ENCODE data around the gene RBM19. TPM values are rescaled to one million over a fixed set of nuclear protein-coding genes. Genes with fewer than 3 reads are reported as not detected.
A peak's percentile ranks its signal among the peaks of the same experiment; 100 is the strongest.
"Not testable (repeated sequence)": the region's sequence is repeated elsewhere in the genome, so short reads cannot be mapped to it uniquely, and the experiment has no call there.

RBM19 gene, protein sequence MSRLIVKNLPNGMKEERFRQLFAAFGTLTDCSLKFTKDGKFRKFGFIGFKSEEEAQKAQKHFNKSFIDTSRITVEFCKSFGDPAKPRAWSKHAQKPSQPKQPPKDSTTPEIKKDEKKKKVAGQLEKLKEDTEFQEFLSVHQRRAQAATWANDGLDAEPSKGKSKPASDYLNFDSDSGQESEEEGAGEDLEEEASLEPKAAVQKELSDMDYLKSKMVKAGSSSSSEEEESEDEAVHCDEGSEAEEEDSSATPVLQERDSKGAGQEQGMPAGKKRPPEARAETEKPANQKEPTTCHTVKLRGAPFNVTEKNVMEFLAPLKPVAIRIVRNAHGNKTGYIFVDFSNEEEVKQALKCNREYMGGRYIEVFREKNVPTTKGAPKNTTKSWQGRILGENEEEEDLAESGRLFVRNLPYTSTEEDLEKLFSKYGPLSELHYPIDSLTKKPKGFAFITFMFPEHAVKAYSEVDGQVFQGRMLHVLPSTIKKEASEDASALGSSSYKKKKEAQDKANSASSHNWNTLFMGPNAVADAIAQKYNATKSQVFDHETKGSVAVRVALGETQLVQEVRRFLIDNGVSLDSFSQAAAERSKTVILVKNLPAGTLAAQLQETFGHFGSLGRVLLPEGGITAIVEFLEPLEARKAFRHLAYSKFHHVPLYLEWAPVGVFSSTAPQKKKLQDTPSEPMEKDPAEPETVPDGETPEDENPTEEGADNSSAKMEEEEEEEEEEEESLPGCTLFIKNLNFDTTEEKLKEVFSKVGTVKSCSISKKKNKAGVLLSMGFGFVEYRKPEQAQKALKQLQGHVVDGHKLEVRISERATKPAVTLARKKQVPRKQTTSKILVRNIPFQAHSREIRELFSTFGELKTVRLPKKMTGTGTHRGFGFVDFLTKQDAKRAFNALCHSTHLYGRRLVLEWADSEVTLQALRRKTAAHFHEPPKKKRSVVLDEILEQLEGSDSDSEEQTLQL
- 13.4 and 25.5 TPM in 2 replicates for total RNA-seq

DNA sequence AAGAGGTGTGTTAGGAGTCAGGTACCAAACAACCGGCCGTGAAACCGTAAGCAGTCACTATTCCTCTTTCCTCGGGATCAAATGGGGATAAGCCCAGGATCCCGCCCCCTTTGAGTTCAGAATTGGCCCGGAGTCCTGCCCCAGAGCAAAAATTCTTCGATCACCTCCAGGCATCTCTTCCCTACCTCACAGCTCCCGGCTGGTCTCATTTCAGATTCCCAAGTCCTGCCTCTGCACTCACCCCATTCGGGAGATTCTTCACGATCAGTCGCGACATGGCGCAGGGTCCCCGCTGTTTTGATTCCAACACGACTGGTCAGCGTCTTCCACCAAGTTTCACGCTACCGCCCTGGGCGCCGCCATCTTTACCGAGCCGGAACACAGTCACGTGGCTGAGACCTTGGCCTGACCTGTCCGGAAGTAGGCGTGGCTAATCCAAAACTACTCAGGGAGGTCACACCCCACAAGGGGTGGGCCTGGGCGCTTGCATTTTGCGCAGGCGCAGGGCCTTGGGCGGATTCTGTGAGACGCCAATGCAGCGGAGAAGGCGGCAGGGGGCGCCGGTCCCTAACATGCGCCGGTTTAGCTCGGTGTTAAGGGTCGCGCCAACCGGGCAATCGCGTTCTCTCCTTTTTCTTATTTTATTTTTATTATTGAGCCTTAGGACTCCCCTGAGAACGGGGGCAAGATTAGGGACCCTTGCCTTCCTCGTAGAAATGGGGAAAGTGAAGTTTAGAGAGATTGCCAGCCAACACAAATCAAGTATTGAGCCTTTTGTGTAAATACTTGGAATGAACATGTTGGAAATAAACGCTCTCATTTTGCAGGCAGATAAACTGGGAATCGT lies at the start of gene RBM19:
Gene RBM19, minus strand, starts transcription at position 375 of the 847 bp plus-strand sequence. Its CDS starts 98 bp downstream, at position 277.
- peak; percentile 95 for DNase-seq (ENCODE audit: low read depth)

DNA sequence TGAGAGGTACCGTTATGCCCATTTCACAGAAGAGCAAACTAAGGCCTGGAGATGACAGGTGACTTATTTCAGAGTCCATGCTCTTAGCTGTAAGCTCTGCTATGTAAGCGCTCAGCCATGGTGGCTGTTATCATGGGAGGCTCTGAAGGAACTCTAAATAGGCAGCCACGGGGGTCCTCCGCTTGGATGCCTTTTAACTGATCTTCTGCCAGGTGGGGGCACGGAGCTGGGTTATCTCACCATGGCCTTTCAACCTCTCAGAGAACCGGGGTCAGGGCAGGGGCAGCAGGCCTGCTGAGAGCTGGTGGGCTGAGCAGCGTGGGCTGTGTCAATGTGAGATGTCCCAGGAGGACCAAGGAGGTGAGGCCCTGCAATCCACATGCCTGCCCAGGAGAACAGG lies 49.7 kb upstream of the RBM19 start:
- DNase-seq (ENCODE audit: low read depth) = no peak

DNA sequence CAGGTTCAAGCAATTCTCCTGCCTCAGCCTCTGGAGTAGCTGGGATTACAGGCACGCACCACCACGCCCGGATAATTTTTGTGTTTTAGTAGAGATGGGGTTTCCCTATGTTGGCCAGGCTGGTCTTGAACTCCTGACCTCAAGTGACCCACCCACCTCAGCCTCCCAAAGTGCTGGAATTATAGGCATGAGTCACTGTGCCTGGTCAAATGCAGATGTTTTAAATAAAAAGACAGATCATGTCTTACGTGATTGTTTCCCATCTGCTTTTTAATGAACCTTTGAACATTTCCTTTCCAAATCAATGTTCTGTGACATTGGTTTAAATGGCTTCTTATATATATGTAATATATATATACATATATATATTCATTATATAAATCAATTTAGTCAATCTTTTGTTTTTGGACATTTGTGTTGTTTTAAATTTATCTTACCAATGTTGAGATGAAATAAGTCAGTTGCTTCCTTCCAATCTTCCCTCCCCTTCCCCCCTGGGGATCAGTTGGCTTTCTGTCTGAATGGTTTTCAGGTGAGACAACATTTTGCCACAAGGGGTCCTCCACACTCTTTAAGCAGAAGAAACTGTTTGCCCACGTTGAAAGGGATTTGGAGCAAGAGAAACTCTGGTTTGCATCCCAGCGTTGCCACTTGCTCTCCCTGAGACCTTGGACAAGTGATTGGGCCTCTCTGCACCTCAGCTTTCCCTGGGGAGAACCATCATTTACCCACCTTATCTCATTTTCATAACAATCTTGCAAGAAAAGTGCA lies 47.6 kb upstream of the RBM19 start:
- no peak for DNase-seq (ENCODE audit: low read depth)

DNA sequence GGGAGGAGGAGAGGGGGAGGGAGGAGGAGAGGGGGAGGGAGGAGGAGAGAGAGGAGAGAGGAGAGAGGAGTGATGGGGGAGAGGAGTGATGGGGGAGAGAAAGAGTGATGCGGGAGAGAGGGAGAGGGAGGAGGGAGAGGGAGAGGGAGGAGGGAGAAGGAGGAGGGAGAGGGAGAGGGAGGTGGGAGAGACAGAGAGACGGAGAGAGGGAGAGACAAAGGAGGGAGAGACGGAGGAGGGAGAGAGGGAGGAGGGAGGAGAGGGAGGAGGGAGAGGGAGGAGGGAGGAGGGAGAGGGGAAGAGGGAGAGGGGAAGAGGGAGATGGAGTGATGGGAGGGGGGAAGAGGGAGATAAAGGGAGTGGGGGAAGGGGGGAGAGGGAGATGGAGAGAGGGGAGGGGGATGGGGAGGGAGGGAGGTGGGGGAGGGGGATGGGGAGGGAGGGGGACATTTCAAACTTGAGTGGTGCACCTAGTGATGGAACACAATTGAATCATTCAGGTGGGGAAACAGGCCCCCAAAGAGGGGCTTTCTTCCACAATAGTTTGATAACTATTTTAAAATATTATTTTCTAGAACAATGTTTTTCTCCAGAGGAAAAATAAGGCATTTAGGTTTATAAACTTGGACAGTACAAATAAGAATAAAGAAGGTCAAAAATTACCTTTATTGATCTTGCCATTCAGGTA lies 46.8 kb upstream of the RBM19 start:
- no peak for DNase-seq (ENCODE audit: low read depth)

DNA sequence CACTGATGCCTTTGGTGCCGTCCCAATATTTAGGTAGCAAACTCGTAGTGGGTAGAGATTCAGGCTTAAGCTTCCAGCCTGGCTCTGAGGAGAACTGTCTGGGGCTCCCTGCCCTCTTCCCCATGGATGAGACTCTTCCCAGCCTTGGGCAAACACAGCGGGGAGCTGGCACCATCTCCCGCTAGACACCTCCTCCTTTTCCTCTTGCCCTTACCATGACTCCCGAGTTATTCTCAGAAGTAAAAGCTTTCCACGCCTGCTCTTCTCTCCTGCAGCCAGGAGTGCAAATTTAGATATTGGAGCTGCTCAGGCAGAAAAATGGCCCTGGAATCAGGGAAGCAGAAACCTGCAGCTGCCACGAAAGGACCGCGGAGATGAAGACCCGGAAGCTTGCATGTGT lies 45.6 kb upstream of the RBM19 start:
- no peak for DNase-seq (ENCODE audit: low read depth)

DNA sequence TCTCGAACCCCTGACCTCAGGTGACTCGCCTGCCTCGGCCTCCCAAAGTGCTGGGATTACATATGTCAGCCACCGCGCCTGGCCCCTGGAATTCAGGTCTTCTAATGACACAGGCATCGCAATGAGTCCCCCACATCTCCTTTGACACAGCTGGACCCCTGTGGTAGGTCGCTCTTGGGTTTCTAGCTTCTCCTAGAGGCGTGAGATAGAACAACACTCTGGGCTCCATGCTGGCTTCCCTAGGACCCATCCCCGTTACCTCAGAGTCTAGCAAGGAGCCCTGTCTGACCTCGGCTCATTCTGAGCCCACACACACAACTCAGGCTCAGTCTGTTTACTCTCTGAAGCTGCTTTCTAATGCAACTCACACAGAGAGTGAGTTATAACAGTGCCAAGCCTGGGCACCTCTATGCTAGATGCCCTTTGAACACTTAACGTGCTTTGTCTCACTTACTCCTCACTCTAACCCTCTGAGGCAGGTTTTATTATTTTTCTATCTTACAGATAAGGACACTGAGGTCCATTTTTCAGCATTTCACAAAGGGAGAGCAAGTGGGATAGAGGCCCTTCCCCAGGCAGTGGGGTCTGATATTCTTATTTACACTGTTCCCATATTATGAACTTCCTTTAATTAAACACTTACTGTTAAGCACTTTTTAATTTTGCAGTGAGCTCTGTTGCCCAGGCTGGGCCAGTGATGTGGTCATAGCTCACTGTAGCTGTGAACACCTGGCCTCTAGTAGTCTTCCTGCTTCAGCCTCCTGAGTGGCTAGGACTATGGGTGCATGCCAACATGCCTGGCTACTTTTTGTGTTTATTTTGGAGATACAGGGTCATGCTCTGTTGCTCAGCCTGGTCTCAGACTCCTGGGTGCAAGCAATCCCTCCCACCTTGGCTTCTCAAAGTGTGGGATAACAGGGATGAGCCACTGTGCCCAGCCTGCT lies 40.6 kb upstream of the RBM19 start:
- DNase-seq (ENCODE audit: low read depth) = no peak

DNA sequence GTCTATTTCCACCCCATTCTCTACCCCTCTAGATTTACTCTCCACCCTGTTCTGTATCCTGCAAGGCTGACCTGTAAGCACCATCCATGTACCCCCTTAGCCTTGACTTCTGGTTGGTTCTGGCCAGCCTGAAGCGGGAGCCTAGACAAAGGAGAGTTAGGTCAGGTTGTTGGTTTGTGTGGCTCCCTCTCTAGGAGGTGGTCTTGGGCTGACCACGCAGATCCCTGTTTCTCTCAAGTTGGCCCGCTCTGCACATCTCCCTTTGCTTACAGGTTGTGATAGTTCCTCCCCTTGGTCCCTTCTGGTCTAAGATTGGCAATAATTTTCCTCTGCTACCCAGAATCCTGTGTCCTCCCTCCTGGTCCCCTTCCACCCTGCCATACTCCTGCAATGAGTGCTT lies 38.3 kb upstream of the RBM19 start:
- no peak for DNase-seq (ENCODE audit: low read depth)

DNA sequence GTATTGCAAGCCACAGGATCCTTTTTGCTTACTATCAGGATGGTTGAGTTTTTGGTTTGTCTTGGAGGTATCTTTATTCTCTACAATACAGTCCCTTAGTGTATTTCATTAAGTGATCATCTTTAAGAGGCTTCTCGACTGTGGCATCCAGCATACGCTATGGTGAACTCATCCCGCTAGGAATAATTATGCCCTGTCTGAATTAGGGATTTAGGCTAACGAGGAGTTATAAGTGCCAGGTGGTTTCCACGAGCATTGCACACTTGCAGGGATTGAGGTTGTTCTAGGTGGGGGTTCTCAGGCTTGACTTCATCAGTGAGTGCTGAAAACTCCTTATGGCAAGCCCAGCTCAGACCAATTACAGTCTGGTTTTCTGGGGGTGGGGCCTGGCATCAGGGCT lies 37.2 kb upstream of the RBM19 start:
- no peak for DNase-seq (ENCODE audit: low read depth)

DNA sequence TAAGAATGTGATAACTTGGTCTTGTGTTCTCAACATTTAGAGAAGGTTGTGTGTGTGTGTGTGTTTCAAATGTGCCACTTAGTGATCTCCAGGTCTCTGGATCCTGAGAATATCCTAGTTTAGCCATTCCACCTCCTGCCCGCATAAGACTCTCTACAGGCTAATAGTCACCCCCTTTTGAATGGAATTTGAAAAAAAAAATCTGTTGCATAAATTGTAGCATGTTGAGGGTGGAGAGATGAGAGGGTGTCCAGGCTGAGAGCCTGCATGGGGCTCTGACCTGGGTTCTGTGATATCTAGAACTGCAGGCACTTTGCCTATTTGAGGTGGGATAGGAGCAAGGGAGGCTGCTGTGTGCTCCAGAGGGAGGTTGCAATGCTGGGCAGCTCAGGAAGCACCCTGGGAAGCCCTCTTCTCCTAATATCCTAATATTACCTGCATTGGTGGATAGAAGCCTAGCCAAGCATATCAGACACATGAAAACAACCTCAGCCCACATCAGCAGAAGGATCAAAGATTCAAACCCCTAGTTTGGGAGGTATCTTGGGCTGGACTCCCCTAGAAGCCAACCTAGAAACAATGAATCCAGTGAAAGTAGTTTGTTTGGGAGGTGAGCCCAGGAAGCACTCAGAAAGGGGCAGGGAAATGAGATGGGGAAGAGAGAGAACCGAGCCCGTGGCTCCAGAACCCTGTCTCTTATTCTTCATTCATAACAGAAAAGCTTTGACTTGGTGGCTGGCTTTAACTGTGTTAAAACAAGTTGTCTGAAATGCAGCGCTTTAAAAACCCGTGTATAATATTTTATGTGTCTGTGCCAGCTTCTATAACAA lies 35.6 kb upstream of the RBM19 start:
- no peak for DNase-seq (ENCODE audit: low read depth)

DNA sequence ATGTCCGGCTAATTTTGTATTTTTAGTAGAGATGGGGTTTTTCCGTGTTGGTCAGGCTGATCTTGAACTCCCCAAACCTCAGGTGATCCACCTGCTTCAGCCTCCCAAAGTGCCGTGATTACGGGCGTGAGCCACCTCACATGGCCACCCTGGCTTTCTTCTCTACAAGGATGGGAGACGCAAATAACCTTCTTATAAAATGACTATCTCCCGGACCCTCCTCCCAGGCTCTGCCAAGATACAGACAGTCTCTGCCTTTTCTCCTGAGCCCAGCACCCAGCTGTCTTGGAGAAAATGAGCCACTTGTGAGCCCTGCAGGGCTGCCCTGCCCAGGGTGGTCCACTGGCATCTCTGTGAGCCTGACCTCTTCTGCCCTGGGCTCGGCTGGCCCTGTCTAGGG lies 34.7 kb upstream of the RBM19 start:
- DNase-seq (ENCODE audit: low read depth) = no peak

DNA sequence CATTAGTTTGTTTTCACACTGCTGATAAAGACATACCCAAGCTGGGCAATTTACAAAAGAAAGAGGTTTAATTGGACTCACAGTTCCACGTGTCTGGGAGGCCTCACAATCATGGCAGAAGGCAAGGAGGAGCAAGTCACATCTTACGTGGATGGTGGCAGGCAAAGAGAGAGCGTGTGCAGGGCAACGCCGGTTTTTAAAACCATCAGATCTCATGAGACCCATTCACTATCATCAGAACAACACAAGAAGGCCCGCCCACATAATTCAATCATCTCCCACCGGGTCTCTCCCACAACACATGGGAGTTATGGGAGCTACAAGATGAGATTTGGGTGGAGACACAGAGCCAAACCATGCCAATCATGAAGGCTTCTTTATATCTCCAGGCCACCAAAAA lies 34.1 kb upstream of the RBM19 start:
- not testable (repeated sequence) for DNase-seq (ENCODE audit: low read depth)

DNA sequence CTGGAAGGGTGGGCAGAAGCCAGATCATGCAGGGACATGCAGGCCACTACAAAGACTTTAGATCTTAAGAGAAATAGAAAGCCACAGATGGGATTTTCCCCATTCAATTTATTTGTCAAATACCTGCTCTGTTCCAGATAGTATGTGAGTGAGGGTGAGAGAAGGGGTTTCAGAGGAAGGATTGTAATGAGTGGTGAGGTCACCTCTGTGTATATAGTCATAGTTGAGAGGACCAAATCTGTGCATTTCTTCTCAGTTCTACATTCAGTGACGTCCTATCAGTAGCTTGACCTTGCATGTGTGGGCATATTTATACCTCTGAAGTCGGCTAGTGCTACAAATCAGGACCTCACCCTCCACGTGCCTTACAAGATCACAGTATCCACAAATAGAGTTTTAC lies 31.2 kb upstream of the RBM19 start:
- no peak for DNase-seq (ENCODE audit: low read depth)

DNA sequence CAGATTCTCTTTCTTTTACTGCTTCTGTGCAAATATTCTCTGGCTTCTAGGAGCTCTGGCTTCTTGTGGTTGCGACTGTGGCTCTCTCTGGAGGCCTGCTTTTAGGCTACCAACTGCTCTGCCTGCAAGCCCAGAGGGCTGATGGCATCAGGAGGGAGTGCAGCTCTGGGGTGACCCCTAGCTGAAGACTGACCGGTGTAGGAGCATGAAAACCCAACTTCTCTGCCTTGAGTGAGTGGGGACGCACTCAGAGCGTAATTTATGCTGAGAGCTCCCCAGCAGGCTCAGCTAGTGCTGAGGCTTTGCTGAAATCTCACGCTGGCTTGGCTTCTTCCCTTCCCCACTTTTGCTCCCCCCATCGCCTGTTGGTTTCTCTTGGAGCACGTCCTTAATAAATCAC lies 29.9 kb upstream of the RBM19 start:
- no peak for DNase-seq (ENCODE audit: low read depth)

DNA sequence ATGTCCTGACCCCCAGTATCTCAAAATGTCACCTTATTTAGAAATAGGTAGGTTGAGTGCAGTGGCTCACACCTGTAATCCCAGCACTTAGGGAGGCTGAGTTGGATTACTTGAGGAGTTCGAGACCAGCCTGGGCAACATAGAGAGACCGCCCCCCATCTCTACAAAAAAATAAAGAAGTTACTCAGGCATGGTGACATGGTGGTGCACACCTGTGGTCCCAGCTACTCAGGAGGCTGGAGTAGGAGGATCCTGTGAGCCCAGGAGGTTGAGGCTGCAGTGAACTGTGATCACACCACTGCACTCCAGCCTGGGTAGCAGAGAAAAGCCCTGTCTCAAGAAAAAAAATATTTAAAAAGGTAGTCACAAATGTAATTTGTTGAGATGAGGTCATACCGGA lies 27.9 kb upstream of the RBM19 start:
- DNase-seq (ENCODE audit: low read depth) = no peak

DNA sequence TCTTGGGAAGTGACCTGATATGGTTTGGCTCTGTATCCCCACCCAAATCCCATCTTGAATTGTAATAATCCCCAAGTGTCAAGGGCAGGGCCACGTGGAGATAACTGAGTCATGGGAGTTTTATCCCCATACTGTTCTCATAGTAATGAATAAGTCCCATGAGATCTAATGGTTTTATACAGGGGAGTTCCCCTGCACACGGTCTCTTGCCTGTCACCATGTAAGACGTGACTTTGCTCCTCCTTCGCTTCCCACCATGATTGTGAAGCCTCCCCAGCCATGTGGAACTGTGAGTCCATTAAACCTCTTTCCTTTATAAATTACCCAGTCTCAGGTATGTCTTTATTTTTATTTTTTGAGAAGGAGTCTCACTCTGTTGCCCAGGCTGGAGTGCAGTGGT lies 26.6 kb upstream of the RBM19 start:
- DNase-seq (ENCODE audit: low read depth) = not testable (repeated sequence)

DNA sequence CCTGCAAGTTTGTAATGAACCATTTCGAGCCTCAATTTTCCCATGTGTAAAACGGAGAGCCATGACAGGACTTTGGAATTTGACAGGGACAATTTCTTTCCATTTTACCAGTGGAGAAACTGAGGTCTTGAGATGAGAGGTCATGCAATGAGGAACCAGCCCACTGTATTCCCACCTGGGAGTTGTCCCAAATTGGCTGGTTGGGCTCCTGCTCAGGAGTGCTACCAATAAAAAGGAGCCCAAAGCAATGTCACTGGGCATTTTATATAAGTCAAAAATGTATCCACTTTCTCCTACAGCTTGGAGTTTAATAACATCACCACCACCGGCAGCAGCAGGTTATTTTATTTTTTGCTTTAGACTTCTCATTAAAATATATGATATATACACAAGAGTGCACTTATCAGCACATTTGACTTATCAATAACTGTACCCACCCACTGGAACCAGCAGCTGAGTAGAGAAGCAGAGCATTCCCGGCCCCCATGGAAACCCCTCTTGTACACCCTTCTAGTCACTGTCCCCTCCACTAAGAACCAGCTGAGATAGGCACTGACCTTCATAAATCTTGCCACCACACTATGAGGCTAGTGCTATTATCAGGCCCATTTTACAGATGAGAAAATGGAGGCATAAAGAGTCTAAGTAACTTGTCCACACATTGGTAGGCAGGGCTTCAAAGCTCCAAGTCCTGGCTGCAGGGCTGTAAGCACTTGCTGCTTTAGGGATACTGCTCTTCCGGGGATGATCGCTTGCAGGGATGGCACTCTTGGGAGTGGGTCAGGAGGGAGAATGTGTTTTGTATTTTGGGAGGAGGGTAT lies 25.3 kb upstream of the RBM19 start:
- no peak for DNase-seq (ENCODE audit: low read depth)

Measured in renal cortical epithelial cell (primary cell).